Hypothalamus (tissue), 51 donors: ENCODE measurements around the gene KAT2B.

Source experiments
- DNase-seq, 51 donors: peaks; one replicate each; lab custom pipeline; 2025; lab: John Stamatoyannopoulos, UW

Gene KAT2B

DNA sequence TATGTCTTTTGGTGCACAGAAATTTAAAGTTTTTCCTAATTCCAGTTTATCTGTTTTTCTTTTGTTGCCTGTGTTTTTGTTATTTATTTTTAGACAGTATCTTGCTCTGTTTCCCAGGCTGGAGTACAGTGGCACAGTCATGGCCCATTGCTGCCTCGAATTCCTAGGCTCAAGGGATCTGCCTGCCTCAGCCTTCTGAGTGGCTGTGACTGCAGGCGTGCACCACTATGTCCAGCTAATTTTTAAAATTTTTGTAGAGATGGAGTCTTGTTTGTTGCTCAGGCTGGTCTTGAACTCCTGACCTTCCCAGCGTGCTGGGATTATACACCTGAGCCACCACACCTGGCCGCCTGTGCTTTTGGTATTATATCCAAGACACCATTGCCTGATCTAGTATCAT is 22.8 kb downstream of the KAT2B start:
- DNase-seq, result no peak

GRCh38 chr3:20064387-20064786 is 24.1 kb downstream of the KAT2B start:
- DNase-seq, result no peak

- DNase-seq, result no peak
Observed at GRCh38 chr3:20064796-20065564, 24.7 kb downstream of the KAT2B start.

DNA sequence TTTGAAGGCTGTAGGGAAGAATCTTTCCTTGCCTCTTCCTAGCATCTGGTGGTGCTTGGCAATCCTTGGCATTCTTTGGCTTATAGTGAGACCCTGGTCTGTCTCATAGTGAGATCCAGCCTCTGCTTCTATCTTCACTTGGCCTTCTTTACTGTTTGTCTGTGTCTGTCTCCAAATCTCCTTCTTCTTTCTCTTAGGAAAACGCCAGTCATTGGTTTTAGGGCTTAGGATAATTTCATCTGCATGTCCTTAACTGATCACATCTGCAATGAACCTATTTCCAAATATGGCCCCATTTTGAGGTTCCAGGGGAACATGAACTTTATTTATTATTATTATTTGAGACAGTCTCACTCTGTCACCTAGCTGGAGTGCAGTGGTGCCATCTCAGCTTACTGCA is 25.8 kb downstream of the KAT2B start:
- no peak for DNase-seq

DNA sequence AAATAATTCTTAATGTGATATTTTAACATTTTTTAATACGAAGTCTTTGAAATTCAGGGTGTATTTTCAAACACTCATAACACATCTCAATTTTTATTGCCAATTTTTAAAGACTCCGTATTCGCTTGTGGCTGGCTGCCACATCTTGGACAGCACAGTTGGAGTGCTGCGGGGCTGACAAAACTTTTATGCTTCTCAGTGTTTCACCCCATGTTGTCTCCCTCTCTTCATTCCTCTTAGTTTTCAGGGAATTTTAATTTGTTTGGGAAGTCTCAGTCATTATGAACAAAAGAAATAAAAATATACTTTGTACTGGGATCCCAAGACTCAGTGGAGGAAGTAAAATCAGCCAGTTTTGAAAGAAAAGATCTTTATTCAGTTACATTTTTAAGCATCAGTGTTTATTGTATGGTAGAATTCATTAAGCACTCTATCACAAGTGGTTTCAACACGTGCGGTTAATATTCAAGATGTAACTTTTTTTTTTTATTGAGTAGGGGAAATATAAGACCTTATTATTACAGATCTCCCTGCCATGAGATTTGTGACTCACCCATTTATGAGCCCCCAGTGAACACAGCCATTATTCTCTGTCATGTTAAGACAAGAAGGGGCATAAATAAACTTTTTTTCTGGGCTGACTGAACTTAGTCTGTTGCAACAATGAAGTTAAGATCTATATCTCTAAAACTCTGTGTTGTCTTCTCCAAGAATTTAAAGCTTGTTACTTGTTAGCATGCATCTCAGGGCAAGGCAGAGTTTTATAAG is 26.8 kb downstream of the KAT2B start:
- peak in 2 of 51 donors; percentile 11 to 18 for DNase-seq

- no peak for DNase-seq
Observed at GRCh38 chr3:20068512-20069177, 28.4 kb downstream of the KAT2B start.

- no peak for DNase-seq
Observed at GRCh38 chr3:20069178-20069532, 28.9 kb downstream of the KAT2B start.

- DNase-seq, result no peak
Observed at GRCh38 chr3:20071175-20071574, 30.9 kb downstream of the KAT2B start.

- DNase-seq, result peak in 32 of 51 donors; percentile 9 to 83 (median 50)
Observed at GRCh38 chr3:20072422-20072821, 32.2 kb downstream of the KAT2B start.

DNA sequence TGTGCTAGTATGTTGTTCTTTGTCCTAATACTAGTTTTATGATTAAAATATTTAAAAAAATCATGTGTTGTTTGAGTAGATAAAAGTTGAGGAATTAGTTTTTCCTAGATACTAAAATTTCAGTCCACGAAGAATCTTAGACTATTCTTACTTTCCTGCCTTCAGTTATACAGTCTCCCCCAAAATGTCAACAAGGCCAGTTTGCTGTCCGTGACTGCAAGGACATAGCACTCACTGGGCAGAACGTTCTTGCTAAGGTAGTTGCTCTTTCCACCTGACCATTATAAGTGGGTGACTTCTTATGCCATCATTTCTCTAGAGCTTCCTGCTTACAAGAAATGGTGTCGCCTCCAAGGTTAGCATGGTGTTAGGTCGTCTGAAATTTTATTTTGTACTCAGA is 32.8 kb downstream of the KAT2B start:
- peak in 1 of 51 donors; percentile 50 for DNase-seq

DNA sequence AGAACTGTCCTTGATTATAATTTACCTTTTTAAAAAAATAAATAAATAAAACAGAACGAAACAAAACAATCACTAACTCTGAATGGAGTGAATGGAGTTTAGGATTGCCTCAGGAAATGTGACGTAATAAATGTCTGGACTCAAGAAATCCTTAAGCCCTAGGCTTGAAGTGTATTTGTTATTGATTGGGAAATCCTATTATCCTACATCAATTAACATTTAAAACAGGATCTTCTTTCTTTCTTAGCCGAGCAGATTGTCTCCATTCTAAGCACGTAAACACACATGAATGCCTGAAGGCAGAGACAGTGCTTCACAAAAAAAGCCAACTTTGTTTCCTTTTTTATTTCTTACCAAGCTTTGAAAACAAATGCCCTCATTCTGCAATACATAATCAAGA is 33.4 kb downstream of the KAT2B start:
- peak in 1 of 51 donors; percentile 38 for DNase-seq

GRCh38 chr3:20074226-20075063 is 34.2 kb downstream of the KAT2B start:
- no peak for DNase-seq

DNA sequence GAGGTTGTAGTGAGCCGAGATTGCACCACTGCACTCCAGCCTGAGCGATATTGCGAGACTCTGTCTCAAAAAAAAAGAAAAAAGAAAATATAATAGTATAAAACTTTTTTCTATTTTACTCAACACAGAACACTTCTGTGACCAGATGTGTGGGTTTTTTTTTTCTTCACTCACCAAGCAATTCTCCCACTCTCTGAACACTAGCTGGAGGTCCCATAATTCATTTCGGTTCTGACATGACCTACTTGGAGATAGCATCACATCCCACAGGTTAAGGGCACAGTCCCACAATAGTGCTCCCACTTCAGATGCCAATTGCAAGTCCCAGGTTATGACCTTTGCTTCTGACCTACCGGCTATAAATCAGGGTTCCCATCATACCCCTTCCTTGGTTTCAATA is 35.0 kb downstream of the KAT2B start:
- DNase-seq, result no peak

DNA sequence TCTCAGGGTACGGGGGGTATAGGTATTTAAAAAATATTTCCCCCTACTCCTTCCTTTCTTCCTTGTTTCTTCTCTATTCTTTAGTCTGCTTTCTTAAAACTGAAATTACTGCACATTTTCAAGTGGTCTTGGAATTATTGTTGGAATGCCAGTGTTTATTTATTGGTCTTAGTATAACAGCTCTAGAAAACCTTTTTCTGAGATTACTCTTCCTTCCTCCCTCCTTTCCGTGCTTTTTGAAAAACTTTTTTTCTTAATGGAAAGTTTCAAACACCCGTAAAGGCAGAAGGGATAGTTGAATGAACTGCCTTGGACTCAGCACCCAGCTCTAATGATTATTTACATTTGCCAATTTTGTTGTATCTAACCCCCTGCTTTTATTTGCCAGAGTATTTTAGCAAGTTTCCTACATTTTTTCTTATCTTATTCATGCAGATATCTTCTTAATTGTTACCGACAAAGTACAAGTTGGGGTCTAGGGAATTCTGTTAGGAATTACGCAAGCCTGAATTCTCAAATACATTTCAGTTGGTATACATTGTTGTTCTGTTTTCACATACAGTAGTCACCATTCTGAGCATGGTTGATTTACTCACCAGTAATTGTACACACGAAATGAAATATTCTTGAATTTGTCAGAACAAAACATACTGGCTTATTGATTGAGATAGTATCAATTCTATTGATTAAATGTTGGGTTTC is 36.2 kb downstream of the KAT2B start:
- DNase-seq, result no peak

- no peak for DNase-seq
Observed at GRCh38 chr3:20077068-20077467, 36.8 kb downstream of the KAT2B start.

DNA sequence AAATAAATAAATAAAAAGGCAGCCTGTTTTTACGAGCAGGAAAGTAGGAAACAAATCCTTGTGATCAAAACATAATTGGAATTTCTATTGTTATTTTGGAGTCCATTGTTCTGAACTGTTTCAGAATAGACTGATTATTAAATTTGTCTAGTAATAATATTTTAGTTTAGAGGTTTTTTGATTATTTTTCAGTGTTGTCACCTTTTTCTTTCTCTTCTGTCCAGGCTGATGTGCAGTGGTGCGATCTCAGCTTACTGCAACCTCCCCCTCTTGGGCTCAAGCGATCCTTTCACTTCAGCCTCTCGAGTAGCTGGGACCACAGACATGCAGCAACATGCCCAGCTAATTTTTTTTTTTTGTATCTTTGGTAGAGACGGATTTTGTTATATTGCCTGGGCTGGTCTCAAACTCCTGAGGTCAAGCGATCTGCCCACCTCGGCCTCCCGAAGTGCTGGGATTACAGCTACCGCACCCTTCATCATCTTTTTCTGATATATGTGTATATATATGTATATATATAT is 38.0 kb downstream of the KAT2B start:
- DNase-seq, result no peak

- peak in 9 of 51 donors; percentile 14 to 40 (median 29) for DNase-seq
Observed at GRCh38 chr3:20079621-20080020, 39.4 kb downstream of the KAT2B start.

- DNase-seq, result peak in 33 of 51 donors; percentile 10 to 75 (median 46)
Observed at GRCh38 chr3:20080956-20081554, 40.8 kb downstream of the KAT2B start.

DNA sequence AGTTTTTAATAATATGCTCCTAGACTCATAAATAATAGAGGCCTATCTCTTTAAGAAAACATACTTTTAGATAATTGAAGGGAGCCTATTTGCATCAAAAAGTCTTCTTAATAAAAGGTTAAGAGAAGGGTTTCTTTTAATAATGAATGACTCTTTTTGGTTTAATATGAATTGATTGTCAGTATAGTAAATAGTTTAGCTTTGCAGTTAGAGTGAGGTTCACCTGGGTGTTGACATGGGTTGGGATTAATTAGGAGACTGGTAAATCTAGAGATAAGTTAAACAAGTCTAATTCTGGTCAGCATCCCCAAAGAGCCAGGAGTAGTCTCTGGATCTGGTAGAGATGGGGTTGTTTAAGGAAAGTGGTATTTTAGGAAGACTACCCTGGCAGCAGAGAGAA is 43.0 kb downstream of the KAT2B start:
- no peak for DNase-seq
